Tibial artery (tissue), 4 donors: ENCODE measurements around the gene PRSS50.

Experiments
- DNase-seq, 2 donors: peaks; one replicate each; pipeline ENCODE4 v3.0.0-alpha.2; 2019
- H3K27ac ChIP-seq, 2 donors: fragments of 200-600 bp; sonication (generic) in 1 of 2; 1 replicate in 1 of 2; 2 replicates in 1 of 2; pipeline ENCODE4 v1.5.1; 2018 to 2019; ENCODE audit warnings: mild to moderate bottlenecking in 1 of 2
- H3K27me3 ChIP-seq, 2 donors: fragments of 200-600 bp; sonication (generic) in 1 of 2; one replicate each; pipeline versions ENCODE4 v1.5.1 to v1.6.0; 2016 to 2019
- H3K36me3 ChIP-seq, 3 donors: fragments of 200-600 bp; sonication (generic) in 2 of 3; one replicate each; pipeline ENCODE4 v1.5.1; 2016 to 2019; ENCODE audit warnings: mild to moderate bottlenecking in 2 of 3
- H3K4me1 ChIP-seq, 4 donors: fragments of 200-600 bp; sonication (generic) in 2 of 4; 1 replicate in 3 of 4; 2 replicates in 1 of 4; pipeline ENCODE4 v1.5.1; 2016 to 2019
- H3K4me3 ChIP-seq, 2 donors: fragments of 200-600 bp; sonication (generic) in 1 of 2; 1 replicate in 1 of 2; 2 replicates in 1 of 2; pipeline ENCODE4 v1.5.1; 2018 to 2019; ENCODE audit warnings: mild to moderate bottlenecking in 2 of 2
- H3K9me3 ChIP-seq, 3 donors: fragments of 200-600 bp; sonication (generic) in 1 of 3; one replicate each; pipeline ENCODE4 v1.5.1; 2016 to 2019
- intact Hi-C: fragments of 100-400 bp; cut with DNase I; formaldehyde crosslinking; loops from one replicate; pipeline ENCODE4 v1.15.0; 2023; ENCODE audit warnings: low total_unique reads
- TF ChIP-seq, protein P1 (sequence below), 2 experiments: fragments of 200-600 bp in 1 of 2; fragments of 450-650 bp in 1 of 2; IDR thresholded peaks; one replicate each; pipeline ENCODE4 v1.5.1; 2017 to 2019; ENCODE audit warnings: antibody characterized with exemption in 2 of 2, mild to moderate bottlenecking in 1 of 2, moderate library complexity in 1 of 2

The PRSS50 gene

GRCh38 chr3:46678280-46678679 lies 39.4 kb downstream of the PRSS50 start:
- H3K4me1 ChIP-seq, result no peaks in the 10 kb centered on the region
- H3K27me3 ChIP-seq, result no peaks in the 10 kb centered on the region
- H3K27ac ChIP-seq, result no peak overlapping the region
- no peak overlapping the region for H3K4me3 ChIP-seq
- DNase-seq, result no peak
- TF ChIP-seq, protein P1, sequence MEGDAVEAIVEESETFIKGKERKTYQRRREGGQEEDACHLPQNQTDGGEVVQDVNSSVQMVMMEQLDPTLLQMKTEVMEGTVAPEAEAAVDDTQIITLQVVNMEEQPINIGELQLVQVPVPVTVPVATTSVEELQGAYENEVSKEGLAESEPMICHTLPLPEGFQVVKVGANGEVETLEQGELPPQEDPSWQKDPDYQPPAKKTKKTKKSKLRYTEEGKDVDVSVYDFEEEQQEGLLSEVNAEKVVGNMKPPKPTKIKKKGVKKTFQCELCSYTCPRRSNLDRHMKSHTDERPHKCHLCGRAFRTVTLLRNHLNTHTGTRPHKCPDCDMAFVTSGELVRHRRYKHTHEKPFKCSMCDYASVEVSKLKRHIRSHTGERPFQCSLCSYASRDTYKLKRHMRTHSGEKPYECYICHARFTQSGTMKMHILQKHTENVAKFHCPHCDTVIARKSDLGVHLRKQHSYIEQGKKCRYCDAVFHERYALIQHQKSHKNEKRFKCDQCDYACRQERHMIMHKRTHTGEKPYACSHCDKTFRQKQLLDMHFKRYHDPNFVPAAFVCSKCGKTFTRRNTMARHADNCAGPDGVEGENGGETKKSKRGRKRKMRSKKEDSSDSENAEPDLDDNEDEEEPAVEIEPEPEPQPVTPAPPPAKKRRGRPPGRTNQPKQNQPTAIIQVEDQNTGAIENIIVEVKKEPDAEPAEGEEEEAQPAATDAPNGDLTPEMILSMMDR (IDR thresholded peaks at IDR 0.05), result no peak
- peaks cover 11 to 92% (median 23%) of the 10 kb centered on the region in 3 donors for H3K36me3 ChIP-seq
- intact Hi-C loops, result no loop called here
- no peaks in the 10 kb centered on the region for H3K9me3 ChIP-seq

DNA sequence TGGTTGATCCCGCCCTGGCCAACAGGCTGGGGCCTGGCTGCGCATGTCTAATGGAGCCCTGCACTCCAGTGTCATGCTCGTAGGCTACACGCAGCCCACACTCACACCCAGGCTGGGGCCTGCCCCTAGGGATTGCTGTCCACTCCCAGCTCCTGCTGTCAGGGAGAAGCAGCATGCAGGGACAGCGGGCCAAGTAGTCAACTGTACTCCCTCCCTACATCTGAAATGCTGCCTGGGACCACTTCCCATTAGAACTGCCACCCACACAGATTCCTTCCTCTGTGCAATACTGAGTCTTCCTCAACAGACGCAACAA lies 40.3 kb downstream of the PRSS50 start:
- Histone ChIP-seq H3K4me3 (no peak overlapping the region), H3K27me3 (no peaks in the 10 kb centered on the region), H3K4me1 (no peaks in the 10 kb centered on the region), H3K27ac (no peak overlapping the region), H3K9me3 (no peaks in the 10 kb centered on the region), H3K36me3 (peaks cover 8 to 92% (median 17%) of the 10 kb centered on the region in 3 donors)
- intact Hi-C loops, result no loop called here
- DNase-seq, result no peak
- TF ChIP-seq, protein P1 (IDR thresholded peaks at IDR 0.05), result no peak

DNA sequence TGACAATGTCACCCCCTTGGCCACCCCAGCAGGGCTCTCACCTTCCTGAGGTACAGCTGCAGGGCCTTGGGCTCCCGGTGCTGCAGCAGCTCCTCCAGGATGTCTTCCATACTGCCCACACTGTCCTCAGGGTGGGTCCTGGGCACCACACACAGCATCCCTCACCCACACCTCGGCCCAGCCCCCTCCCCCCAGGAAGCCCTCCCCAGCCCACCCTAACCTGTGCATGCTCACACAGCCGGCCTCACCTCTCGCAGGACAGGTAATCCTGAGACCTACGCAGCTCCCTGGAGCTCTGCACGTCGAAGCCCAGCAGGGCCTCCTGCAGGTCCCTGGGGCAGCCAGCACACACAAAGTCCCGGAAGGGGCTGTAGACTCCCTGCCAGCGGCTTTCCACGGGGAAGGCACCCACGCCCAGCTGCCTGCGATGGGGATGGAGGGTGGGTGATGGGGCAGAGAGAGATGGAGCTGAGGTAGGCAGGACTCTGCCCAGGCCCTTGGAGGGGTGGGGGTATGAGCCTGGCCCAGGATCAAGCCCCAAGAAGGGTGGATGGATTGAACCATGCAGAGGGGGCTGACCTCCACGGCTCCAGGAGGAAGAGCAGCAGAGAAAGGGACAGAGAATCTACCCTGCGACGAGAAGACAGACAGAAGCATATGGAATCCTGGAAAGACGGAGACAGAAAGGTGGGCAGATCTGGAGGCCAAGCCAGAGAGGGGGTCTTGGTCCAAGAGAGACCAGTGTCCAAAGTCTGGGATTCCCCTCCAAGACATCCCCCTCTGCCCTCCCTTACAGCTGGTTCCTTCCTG lies 40.9 kb downstream of the PRSS50 start:
- Histone ChIP-seq H3K4me1 (no peaks in the 10 kb centered on the region), H3K4me3 (no peak overlapping the region), H3K9me3 (no peaks in the 10 kb centered on the region), H3K27me3 (no peaks in the 10 kb centered on the region), H3K36me3 (peaks cover 8 to 92% (median 17%) of the 10 kb centered on the region in 3 donors), H3K27ac (no peak overlapping the region)
- TF ChIP-seq, protein P1 (IDR thresholded peaks at IDR 0.05), result no peak
- no peak for DNase-seq
- intact Hi-C loops, result no loop called here

- intact Hi-C loops, result no loop called here
- Histone ChIP-seq H3K4me1 (no peaks in the 10 kb centered on the region), H3K4me3 (no peak overlapping the region), H3K27me3 (no peaks in the 10 kb centered on the region), H3K9me3 (no peaks in the 10 kb centered on the region), H3K36me3 (peaks cover 8 to 92% (median 17%) of the 10 kb centered on the region in 3 donors), H3K27ac (no peak overlapping the region)
- TF ChIP-seq, protein P1 (IDR thresholded peaks at IDR 0.05), result no peak
- DNase-seq, result no peak
Measured at GRCh38 chr3:46675843-46676567, 41.7 kb downstream of the PRSS50 start.

DNA sequence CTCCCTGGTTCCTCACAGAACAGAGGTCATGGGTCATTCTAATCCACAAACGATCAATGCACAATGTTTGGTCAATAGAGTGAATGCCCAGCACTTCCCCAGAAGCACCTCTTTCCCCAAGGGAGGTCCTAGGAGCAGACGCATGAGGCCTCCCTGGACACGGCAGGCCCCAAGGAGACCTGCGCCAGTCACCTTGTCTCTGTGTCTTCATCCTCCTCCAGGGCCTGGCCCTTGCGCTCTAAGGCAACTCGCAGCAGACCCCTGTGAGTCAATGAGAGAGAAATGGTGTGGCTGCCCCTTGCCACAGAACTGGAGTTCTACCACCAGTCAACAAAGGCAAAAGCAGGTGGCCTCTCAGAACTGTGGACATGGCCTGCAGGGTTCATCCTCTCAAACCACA lies 42.2 kb downstream of the PRSS50 start:
- TF ChIP-seq, protein P1 (IDR thresholded peaks at IDR 0.05), result no peak
- Histone ChIP-seq H3K9me3 (no peaks in the 10 kb centered on the region), H3K36me3 (peaks cover 8 to 89% (median 13%) of the 10 kb centered on the region in 3 donors), H3K27me3 (no peaks in the 10 kb centered on the region), H3K27ac (no peak overlapping the region), H3K4me3 (no peak overlapping the region), H3K4me1 (no peaks in the 10 kb centered on the region)
- intact Hi-C loops, result no loop called here
- DNase-seq, result no peak
